Neural crest cell (in vitro differentiated cells): Measurements from ENCODE around the gene TM9SF3. TPM values are rescaled to one million over a fixed set of nuclear protein-coding genes. Genes with fewer than 3 reads are reported as not detected.
A peak's percentile ranks its signal among the peaks of the same experiment; 100 is the strongest.

Source experiments
- DNase-seq: peaks from one replicate; pipeline ENCODE4 v3.0.0; 2021; ENCODE audit warnings: low read depth, mixed read lengths, low spot score
- H3K27ac Mint-ChIP-seq: one replicate; pipeline ENCODE4 v1.8.0; 2021; ENCODE audit warnings: mild to moderate bottlenecking, mixed read lengths; ENCODE audit not compliant: unreplicated experiment
- H3K27me3 Mint-ChIP-seq: 2 replicates; pipeline ENCODE4 v1.8.0; 2021; ENCODE audit warnings: low read depth, mild to moderate bottlenecking, mixed read lengths
- H3K36me3 Mint-ChIP-seq: 2 replicates; pipeline ENCODE4 v1.8.0; 2021; ENCODE audit warnings: low read depth, mild to moderate bottlenecking, mixed read lengths
- H3K4me1 Mint-ChIP-seq: 2 replicates; pipeline ENCODE4 v1.8.0; 2021; ENCODE audit warnings: mixed read lengths
- H3K4me3 Mint-ChIP-seq: one replicate; pipeline ENCODE4 v1.8.0; 2021; ENCODE audit warnings: mild to moderate bottlenecking, mixed read lengths
- H3K9me3 Mint-ChIP-seq: 2 replicates; pipeline ENCODE4 v1.8.0; 2021; ENCODE audit warnings: mixed read lengths
- CTCF ChIP-seq: fragments of 200-600 bp; sonication (generic); conservative IDR thresholded peaks from 2 replicates; pipeline ENCODE4 v1.5.0; 2021; ENCODE audit warnings: antibody characterized with exemption, mild to moderate bottlenecking
- total RNA-seq: library from RNA; stranded (reverse); gene quantifications from 2 replicates; pipeline ENCODE4 v1.2.1, GENCODE V29; 2021

TM9SF3 gene
- total RNA-seq, 1 donor from 2014 or later, result 110 TPM

GRCh38 chr10:96573036-96573435 lies 13.8 kb downstream of the TM9SF3 start:
- peaks cover 21% of the 10 kb centered on the region for H3K36me3 Mint-ChIP-seq
- TF ChIP-seq CTCF, result no peak
- no peak overlapping the region for H3K4me3 Mint-ChIP-seq
- DNase-seq, result no peak
- H3K9me3 Mint-ChIP-seq, result no peaks in the 10 kb centered on the region
- no peak overlapping the region for H3K27ac Mint-ChIP-seq
- H3K4me1 Mint-ChIP-seq, result peaks cover 6% of the 10 kb centered on the region
- no peaks in the 10 kb centered on the region for H3K27me3 Mint-ChIP-seq

GRCh38 chr10:96570983-96571964 lies 15.5 kb downstream of the TM9SF3 start:
- Mint-ChIP-seq H3K27ac (no peak overlapping the region), H3K4me3 (no peak overlapping the region), H3K36me3 (peaks cover 24% of the 10 kb centered on the region), H3K4me1 (peaks cover 5% of the 10 kb centered on the region), H3K9me3 (no peaks in the 10 kb centered on the region), H3K27me3 (no peaks in the 10 kb centered on the region)
- DNase-seq, result no peak
- no peak for TF ChIP-seq CTCF

- Mint-ChIP-seq H3K4me1 (peaks cover 5% of the 10 kb centered on the region), H3K27ac (peak overlapping the region; percentile 37), H3K36me3 (peaks cover 24% of the 10 kb centered on the region), H3K9me3 (no peaks in the 10 kb centered on the region), H3K27me3 (no peaks in the 10 kb centered on the region), H3K4me3 (no peak overlapping the region)
- DNase-seq, result no peak
- TF ChIP-seq CTCF, result no peak
Measured at GRCh38 chr10:96570511-96570910, 16.3 kb downstream of the TM9SF3 start.

GRCh38 chr10:96568402-96568801 lies 18.4 kb downstream of the TM9SF3 start:
- Mint-ChIP-seq H3K27me3 (no peaks in the 10 kb centered on the region), H3K4me3 (no peak overlapping the region), H3K9me3 (no peaks in the 10 kb centered on the region), H3K4me1 (peaks cover 5% of the 10 kb centered on the region), H3K27ac (no peak overlapping the region), H3K36me3 (peaks cover 9% of the 10 kb centered on the region)
- no peak for TF ChIP-seq CTCF
- no peak for DNase-seq

GRCh38 chr10:96565774-96566173 lies 21.0 kb downstream of the TM9SF3 start:
- no peak for TF ChIP-seq CTCF
- Mint-ChIP-seq H3K4me1 (peaks cover 5% of the 10 kb centered on the region), H3K4me3 (no peak overlapping the region), H3K27ac (no peak overlapping the region), H3K27me3 (no peaks in the 10 kb centered on the region), H3K36me3 (peaks cover 10% of the 10 kb centered on the region), H3K9me3 (no peaks in the 10 kb centered on the region)
- no peak for DNase-seq
